HG02623 (cell line): ENCODE data around the gene LYPD5.
"Not testable (repeated sequence)": the region's sequence is repeated elsewhere in the genome, so short reads cannot be mapped to it uniquely, and the experiment has no call there.

Source experiments
- ATAC-seq: cut with Tn5 transposase; IDR thresholded peaks from one replicate; pipeline ENCODE4 v1.9.1; 2021; ENCODE audit warnings: moderate library complexity; ENCODE audit not compliant: unreplicated experiment

Gene LYPD5

DNA sequence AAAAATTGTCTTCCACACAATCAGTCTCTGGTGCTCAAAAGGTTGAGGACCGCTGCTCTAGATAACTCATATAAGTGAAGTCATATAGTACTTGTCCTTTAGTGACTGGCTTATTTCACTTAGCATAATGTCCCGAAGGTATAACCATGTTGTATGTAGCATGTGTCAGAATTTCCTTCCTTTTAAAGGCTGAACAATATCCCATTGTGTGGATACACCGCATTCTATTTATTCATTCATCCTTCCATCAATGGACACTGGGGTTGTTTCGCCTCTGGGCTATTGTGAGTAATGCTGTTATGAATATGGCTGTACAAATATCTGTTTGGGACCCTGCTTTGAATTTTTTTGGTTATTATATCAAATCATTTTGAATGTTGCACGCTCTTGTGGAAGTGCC is 4.6 kb upstream of the LYPD5 start:
- ATAC-seq, result no peak

DNA sequence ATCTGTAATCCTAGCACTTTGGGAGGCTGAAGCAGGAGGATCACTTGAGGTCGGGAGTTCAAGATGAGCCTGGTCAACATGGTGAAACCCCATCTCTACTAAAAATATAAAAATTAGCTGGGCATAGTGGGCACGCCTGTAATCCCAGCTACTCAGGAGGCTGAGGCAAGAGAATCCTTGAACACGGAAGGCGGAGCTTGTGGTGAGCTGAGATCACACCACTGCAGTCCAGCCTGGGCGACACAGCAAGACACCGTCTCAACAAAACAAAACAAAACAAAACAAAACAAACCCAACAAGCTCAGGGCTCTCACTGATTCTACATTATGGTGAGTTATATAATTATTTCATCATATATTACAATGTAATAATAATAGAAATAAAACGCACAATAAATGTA is 4.2 kb upstream of the LYPD5 start:
- ATAC-seq, result not testable (repeated sequence)

DNA sequence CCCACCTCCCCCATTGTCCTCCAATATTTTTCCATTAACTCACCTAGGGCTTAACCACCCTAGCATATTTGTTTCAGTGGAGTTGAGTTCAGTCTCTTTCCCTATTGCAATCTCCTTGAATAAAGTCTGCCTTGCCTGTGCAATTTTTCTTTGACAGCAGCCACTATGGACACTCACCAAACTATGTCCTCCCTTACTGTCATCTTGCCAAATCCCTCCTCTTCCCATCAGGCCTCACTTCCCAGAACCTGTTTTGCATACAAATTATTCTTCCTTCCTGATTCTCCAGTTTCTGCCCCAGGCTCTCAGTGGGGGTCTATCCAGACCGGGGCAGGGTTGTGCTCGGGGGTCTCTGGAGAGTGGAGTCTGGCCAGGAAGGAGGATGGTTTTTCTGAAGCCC is 2.2 kb upstream of the LYPD5 start:
- no peak for ATAC-seq

DNA sequence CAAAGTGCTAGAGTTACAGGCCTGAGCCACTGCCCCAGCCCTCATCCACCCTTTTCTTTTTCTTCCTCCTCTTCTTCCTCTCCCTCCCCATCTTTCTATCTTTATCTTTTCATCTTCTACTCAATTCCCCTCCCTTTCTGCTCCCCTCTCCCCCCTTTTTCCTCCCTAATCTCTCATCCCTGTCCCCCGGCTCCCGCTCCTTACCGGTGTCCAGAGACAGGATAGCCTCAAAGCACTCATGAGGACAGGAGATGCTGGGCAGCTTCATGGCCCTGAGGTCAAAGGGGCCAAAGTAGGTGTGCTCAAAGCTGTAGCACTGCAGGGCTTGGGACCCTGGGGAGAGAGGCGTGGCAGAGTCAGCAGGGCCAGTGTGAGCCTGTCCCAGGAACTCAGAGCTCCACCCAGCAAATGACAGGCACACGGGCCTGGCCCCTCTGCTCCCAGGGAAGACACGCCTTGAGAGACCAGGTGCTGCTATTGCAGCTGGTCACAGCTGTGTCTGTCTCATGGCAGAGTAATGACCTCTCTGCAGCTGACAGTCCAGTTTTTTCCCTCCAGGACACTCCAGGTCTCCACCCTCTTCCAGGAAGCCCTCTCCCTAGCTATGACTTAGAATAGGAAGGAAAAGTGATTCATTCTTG is 2.6 kb downstream of the LYPD5 start:
- no peak for ATAC-seq

DNA sequence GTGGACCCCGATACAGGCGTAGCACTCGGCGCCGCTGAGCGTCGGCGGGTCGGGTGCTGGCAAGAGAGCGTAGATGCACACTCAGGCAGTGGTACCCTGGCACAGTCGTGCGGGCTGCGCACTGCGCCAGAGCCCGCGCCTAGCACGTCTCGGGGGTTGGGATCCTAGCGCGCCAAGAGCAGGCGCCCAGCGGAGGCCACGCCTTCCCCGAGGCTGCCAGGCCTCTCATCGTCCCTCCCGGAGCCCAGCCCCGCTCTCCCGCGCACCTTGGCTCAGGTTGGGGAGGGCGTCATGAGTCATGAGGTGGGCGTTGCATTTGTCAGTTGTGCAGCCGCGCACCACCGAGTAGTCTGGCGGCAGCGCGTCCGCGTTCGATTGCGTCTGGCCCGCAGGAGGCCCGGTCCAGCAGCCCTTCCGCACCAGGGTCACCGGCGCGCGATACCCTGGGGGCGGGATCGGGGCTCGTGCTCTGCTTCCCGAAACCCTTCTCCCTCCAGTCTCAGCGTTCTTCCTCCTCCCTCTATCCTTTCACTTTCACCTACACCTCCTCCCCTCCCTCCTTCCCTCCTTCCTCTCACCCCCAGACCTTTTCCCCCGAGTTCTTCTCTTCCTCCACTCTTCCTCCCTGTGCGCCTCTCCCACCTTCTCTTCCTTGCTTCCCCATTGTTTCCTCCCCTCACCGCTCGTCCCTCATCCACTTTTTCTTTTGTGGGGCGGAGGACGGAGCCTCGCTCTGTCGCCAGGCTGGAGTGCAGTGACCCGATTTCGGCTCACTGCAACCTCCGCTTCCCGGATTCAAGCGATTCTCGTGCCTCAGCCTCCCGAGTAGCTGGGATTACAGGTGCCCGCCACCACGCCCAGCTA is 3.5 kb downstream of the LYPD5 start:
- no peak for ATAC-seq

DNA sequence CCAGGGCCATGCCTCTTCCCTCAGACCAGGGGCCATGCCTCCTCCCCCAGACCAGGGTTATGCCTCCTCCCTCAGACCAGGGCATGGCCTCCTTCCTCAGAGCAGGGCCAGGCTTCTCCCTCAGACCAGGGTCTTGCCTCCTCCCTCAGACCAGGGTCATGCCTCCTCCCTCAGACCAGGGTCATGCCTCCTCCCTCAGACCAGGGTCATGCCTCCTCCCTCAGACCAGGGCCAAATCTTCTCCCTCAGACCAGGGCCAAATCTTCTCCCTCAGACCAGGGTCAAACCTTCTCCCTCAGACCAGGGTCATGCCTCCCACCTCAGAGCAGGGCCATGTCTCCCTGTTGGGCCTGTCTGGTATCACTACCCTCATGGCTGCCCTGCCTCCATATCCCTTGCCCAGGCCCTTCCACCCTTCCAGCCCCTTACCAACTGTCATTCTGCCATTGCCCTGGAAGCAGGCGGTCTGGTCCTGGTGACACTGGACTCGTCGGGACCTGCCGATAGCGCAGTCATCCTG is 4.2 kb downstream of the LYPD5 start:
- no peak for ATAC-seq

DNA sequence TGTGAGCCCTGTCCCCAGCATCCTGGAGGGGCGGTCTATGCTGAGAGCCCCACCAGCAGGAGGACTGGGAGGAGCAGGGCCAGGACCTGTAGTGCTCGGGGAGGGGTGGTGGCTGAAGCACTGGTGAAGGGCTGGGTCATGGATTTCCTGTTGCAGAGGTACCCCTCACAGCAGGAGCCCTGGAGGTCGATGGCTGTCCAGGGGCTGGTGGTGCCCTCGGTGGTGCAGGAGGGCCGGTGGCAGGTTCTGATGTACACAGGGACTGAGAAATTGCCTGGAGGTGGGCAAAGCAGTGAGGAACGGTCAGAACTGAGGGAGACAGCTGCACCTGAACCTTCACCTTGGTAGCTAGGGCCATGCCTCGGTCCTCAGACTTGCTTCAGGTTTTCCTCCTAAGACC is 4.7 kb downstream of the LYPD5 start:
- ATAC-seq, result no peak

DNA sequence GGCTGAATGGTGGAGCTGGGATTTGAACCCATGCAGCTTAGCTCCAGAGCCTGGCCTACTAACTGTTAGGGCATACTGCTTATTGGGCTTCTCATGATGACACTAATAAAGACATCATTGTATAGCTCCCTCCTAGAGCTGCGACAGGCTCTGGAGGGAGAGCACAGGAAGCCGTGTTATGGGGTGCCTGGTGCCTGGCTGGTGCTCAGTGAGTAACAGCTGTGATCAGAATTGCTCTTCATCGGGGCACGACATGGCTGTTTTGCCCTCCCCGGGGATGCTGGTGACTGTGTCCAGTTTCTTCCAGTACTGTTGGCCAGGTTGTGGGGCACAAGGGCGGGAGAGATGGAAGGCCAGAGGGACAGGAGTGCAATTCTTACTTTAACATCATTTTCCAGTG is 5.1 kb downstream of the LYPD5 start:
- no peak for ATAC-seq

DNA sequence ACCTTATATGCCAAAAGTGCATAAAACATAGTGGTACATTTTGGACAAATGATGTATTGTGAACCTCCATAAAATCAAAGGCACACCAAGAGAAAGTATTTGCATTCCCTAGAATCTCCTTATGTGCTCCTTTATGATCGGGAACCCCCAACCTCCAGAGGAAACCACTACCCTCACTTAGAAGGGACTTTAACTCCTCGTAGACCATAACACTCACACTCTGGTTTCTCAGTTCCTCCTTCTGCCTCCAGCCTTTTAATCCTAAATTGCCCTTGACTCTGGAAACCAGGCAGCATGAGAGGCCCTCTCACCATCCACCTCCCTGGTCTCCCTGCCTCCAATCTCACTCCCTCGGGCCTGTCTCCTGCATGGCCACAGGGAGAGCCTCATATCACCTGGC is 11.7 kb downstream of the LYPD5 start:
- no peak for ATAC-seq

DNA sequence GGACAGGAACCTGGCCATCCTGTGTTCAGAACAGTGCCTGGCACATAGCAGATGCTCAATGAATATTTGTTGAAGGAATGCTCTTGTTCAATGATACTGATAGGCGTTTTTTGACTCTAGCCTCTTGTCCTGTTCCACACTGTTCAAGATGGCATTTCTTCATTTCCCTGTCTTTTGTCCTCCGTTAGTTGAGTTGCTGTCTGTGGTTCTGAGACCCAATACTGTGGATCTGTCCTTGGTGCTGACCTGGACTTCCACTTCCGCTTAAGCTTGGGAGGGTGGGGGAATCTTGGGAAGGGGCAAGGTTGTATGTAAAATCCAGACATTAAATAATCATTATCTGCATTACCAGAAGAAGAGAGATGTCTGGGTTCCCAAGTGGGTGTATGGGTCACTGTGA is 13.2 kb downstream of the LYPD5 start:
- ATAC-seq, result no peak

DNA sequence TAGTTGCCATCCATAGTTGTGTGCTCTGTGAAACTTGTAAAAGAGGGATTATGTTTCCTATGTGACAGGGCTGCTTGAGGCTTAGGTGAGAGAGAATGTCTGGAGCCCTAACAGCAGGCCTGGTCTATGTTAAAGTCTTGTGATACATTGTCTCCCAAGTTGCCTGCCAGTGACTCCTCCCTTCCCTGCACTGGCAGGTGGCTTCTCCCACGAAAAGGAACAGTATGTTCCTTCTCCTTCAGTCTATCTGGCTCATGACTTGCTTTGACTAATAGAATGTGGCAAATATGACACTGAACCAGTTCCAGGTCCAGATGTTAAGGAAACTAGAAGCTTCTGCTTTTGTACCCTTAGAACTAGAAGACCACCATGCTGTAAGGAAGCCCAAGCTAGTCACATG is 15.6 kb downstream of the LYPD5 start:
- ATAC-seq, result no peak

DNA sequence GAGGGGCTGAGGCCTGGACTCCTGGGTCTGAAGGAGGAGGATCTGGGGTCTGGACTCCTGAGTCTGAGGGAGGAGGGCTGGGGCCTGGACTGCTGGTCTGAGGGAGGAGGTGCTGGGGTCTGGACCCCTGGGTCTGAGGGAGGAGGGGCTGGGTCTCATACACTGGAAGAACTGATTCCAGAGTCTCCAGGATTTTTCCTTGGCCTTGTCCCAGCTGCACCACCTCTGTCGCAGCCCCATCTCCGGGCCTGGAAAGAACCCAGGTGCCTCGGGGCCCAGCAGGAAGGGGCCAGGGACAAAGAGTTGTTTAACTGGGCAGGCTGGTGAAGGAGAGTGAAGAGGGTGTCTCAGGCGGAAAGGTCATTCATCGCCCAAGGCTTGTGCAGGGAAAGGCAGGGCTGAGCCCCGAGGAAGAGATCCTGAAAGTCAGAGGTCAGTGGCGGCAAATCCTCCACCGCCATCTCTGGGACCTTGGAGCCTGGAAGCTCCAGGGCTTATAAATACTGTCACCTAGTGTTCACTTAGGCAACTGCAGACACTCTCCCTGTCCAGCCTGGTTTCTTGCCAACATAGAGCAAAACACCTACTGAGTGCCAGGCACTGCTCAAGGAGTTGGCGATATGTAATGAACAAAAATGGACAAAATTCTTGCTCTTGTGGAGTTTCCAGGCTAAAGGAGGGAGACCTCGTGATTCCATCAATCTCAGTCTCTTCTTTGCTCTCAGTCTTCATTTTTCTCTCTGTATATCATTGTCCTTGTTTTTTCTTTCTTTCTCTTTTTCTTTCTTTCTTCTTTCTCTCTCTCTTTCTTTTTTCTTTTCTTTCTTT is 17.1 kb downstream of the LYPD5 start:
- ATAC-seq, result no peak

DNA sequence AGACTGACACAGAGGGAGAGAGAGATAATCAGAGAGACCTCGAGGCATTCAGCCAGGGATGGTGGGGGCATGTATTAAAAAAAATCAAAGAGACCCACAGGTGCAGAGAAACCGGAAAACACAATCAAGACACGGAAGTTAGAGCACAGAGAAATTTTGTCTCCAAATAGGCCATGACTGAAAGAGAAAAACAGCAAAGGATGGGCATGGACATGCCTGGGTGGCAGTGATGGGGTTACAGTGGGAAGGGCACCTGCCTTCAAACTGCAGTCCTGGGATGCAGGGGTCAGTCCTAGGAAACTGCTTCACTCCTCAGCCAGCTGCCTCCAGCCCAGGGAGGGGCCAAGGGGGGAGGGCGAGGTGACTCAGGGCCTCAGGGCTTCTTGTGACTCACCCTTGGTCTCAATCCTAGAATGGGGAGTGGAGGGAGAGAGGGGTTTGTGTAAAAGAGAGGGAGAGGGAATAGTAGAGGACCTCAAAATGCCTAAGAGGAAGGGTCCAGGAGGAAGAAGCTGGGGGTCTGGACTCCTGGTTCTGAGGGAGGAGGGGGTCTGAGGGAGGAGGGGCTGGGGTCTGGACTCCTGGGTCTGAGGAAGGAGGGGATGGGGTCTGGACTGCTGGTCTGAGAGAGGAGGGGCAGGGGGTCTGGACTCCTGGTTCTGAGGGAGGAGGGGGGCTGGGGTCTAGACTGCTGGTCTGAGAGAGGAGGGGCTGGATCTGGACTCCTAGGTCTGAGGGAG is 17.8 kb downstream of the LYPD5 start:
- ATAC-seq, result no peak

DNA sequence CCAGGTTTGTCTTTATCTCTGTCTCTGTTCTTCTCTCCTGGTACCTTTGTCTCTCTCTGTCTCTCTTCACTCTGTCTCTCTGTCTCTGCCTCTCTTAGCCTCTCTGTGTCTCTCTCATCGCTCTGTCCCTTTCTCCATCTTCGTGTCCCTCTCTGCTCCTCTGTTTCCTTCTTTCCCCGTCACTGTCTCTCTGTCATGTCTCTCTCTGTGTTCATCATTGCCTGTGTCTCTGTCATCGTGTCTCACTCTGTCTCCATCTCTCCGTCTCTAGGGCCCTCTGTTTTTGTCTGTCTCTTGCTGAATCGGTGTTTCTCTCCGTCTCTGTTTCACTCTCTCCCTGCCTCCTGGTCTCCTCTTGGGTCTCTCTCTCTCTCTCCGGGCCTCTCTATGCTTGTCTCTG is 18.6 kb downstream of the LYPD5 start:
- ATAC-seq, result no peak

DNA sequence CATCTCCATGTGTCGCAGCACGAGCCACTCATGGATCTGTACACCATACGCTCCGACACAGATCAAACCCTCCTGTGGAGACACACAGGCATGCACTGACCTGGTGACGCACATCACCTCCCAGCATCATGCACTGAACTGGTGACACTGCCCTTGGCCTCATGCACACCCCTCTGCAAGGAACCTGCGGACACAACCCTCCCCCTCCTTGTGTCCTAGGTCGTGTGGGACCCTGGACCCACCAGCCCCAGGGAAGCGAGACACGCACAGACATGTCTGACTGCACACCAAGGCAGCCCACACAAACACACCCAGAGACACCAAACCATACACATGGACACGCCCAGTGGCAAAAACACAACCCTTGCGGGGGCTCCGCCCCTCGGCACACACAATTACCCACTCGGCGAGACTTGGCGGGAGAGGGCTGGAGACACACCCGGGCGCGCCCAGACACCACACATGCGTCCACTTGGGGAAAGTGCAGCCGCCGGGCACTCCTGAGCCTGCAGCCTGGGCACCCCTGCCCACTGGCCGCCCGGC is 19.5 kb downstream of the LYPD5 start:
- no peak for ATAC-seq

DNA sequence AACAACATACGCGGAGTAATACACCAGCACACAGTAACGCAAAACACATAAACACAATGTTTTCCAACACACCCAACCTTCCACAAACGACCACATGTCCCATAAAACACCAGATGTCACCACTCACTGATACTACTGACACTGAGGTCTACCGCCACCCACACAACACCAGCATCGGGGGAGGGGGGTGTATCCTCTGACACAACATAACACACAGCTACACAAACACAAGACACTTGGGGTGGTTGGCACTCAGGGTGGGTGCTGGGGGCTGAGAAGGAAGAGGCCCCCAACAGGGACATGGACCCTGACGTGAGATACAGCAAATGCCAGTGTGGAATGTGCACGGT is 20.0 kb downstream of the LYPD5 start:
- ATAC-seq, result no peak

DNA sequence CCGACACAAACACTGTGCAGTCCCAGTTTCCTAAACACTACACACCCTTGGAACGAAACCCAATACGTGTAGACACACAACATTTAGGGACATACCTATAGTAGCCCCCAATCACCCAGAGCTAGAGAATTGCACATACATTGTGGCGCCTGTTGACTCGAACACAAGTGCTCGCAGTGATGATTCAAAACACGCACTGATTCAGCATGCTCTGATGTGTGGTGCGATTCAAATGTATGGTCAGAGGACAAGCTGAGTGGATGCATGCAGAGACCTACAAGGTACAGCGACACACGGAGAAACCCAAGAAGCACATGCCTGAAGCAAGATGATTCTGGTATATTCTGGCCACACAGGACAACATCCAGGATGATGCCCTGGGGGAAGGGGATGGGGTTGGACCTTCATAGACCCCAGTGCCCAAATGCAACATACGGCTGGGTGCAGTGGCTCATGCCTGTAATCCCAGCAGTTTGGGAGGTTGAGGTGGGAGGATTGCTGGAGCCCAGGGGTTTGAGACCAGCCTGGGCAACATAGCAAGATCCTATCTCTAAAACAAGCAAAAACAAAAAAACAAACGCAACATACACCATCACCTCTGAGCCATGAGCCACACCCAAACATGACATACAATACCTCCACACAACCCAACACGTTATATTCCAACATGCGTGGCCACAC is 20.5 kb downstream of the LYPD5 start:
- no peak for ATAC-seq

DNA sequence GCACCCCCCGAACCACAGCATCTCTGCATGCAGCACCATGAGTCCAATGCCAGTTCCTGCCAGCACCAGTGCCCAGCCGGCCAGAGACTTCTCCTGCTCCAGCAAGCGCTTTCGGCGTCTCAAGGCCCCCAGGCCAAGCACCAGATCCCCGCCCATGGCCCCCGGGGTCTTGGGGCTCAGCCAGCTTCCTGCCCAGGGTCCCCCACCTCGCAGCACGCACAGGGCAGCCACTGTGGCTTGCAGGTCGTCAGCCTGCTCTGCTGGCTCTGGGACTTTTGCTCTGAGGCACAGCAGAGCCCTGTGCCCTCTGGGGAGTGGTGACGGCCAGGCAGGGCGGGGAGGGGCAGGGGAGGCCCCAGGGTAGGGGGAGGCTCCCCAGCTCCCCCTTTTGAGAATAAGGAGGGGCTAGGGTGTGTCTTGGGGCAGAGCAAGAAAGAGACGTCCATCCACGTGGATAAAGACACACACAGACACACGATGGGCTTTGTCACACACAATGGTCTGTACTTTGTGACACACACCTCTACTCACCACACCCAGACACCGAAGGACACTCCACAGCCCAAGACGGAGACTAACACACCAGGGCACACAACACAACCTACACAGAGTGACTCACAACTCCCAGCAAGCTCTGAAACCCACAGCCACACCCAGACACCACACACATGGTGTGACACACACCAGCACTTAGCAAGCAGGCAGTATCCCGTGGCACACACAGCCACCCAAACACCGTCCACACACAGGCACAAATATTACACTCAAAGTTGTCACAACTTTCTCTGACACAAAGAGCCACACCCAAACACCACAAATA is 21.3 kb downstream of the LYPD5 start, which contains the start of gene KCNN4:
Gene KCNN4 (minus strand): TSS at position 268 of the 820 bp plus-strand sequence. CDS start 112 bp downstream, at position 156.
- peak; percentile 37 for ATAC-seq

DNA sequence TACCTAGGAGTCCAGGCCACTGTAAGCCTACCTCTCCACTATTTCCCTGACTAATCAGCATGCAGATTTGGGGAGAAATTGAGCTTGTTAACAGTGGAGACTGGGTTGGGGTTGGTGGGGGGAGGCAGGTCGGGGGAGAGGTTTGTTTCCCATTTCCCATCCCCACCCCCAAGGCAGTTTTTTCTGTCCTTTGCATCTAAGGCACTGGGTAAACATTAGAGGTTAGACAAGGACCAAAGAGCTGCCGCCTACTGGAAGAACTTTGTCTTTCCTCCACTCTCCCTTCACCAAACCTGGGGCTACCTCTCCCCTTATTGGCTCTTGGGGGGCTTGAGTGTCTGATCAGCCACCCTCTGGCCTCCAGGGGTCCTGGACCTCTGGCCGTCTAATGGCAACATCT is 22.4 kb downstream of the LYPD5 start:
- ATAC-seq, result no peak
